ENCODE measurements around the gene GABBR2. TPM values are rescaled to one million over a fixed set of nuclear protein-coding genes. Genes with fewer than 3 reads are reported as not detected.

Gene GABBR2
- total and polyA plus RNA-seq, 8 donors: 0.41 to 2.3 (median 0.79) TPM

GRCh38 chr9:98385751-98386150 lies 323.0 kb downstream of the GABBR2 start:
- no peaks in the 10 kb centered on the region for H3K4me1 ChIP-seq
- H3K27ac ChIP-seq: no peak overlapping the region
- H3K36me3 ChIP-seq: no peaks in the 10 kb centered on the region
- no peak overlapping the region for H3K4me3 ChIP-seq
- no peaks in the 10 kb centered on the region for H3K9me3 ChIP-seq
- no peak for ATAC-seq
- no peak for TF ChIP-seq CTCF (IDR thresholded peaks at IDR 0.05)
- H3K27me3 ChIP-seq: no peaks in the 10 kb centered on the region
- intact Hi-C loops (cut with DNase I): no loop called here
- DNase-seq: no peak

GRCh38 chr9:98383758-98384157 lies 325.0 kb downstream of the GABBR2 start:
- H3K36me3 ChIP-seq: no peaks in the 10 kb centered on the region
- no peaks in the 10 kb centered on the region for H3K4me1 ChIP-seq
- no peak overlapping the region for H3K4me3 ChIP-seq
- TF ChIP-seq CTCF (IDR thresholded peaks at IDR 0.05): no peak
- intact Hi-C loops (cut with DNase I): no loop called here
- no peaks in the 10 kb centered on the region for H3K27me3 ChIP-seq
- no peak for DNase-seq
- no peak overlapping the region for H3K27ac ChIP-seq
- ATAC-seq: no peak
- no peaks in the 10 kb centered on the region for H3K9me3 ChIP-seq

- DNase-seq (no peak), ATAC-seq (no peak)
- H3K4me1 ChIP-seq: no peaks in the 10 kb centered on the region
- no peak overlapping the region for H3K4me3 ChIP-seq
- intact Hi-C loops (cut with DNase I): no loop called here
- no peak for TF ChIP-seq CTCF (IDR thresholded peaks at IDR 0.05)
- H3K27me3 ChIP-seq: no peaks in the 10 kb centered on the region
- no peak overlapping the region for H3K27ac ChIP-seq
- no peaks in the 10 kb centered on the region for H3K9me3 ChIP-seq
- H3K36me3 ChIP-seq: no peaks in the 10 kb centered on the region
Measured at GRCh38 chr9:98381311-98382103, 327.2 kb downstream of the GABBR2 start.

- H3K4me1 ChIP-seq: no peaks in the 10 kb centered on the region
- DNase-seq (peak in 1 of 4 donors; percentile 9), ATAC-seq (no peak)
- intact Hi-C loops (cut with DNase I): no loop called here
- H3K36me3 ChIP-seq: no peaks in the 10 kb centered on the region
- no peaks in the 10 kb centered on the region for H3K9me3 ChIP-seq
- H3K27me3 ChIP-seq: no peaks in the 10 kb centered on the region
- H3K4me3 ChIP-seq: no peak overlapping the region
- no peak overlapping the region for H3K27ac ChIP-seq
- no peak for TF ChIP-seq CTCF (IDR thresholded peaks at IDR 0.05)
Measured at GRCh38 chr9:98380065-98380681, 328.6 kb downstream of the GABBR2 start.

GRCh38 chr9:98379572-98379971 lies 329.2 kb downstream of the GABBR2 start:
- H3K4me1 ChIP-seq: no peaks in the 10 kb centered on the region
- intact Hi-C loops (cut with DNase I): no loop called here

More at GRCh38 chr9:98379572-98379971, 329.2 kb downstream of the GABBR2 start:
- Histone ChIP-seq H3K36me3 (no peaks in the 10 kb centered on the region), H3K9me3 (no peaks in the 10 kb centered on the region), H3K4me3 (no peak overlapping the region), H3K27me3 (no peaks in the 10 kb centered on the region), H3K27ac (no peak overlapping the region)
- DNase-seq: no peak
- no peak for ATAC-seq
- TF ChIP-seq CTCF (IDR thresholded peaks at IDR 0.05): no peak

Data from left lung (tissue), 10 donors.